MM.1S (cell line): ENCODE results near the gene VAT1.
A peak's percentile ranks its signal among the peaks of the same experiment; 100 is the strongest.

ENCODE experiments used
- DNase-seq: peaks from one replicate; pipeline ENCODE4 v3.0.0-alpha.2; 2015
- H2AFZ ChIP-seq: fragments of 300-600 bp; sonication (generic); 2 replicates; pipeline ENCODE4 v1.6.0; 2016; ENCODE audit warnings: antibody characterized with exemption, low read length
- H3F3A ChIP-seq: fragments of 300-600 bp; sonication (generic); 2 replicates; pipeline ENCODE4 v1.6.1; 2016; ENCODE audit warnings: mild to moderate bottlenecking, antibody characterized with exemption, low read length, moderate library complexity, mixed read lengths; ENCODE audit not compliant: insufficient read depth
- H3K27ac ChIP-seq: fragments of 300-600 bp; sonication (generic); 2 replicates; pipeline ENCODE4 v1.5.1; 2016; ENCODE audit warnings: mild to moderate bottlenecking, low read length
- H3K27me3 ChIP-seq: fragments of 300-600 bp; sonication (generic); replicated peaks from 2 replicates; pipeline ENCODE4 v1.6.0; 2016; ENCODE audit warnings: low read length; ENCODE audit not compliant: insufficient read depth
- H3K36me3 ChIP-seq: fragments of 300-600 bp; sonication (generic); replicated peaks from 2 replicates; pipeline ENCODE4 v1.6.1; 2016; ENCODE audit warnings: mild to moderate bottlenecking, low read length, mixed read lengths; ENCODE audit not compliant: insufficient read depth
- H3K4me1 ChIP-seq: fragments of 300-600 bp; sonication (generic); 2 replicates; pipeline ENCODE4 v1.6.1; 2016; ENCODE audit warnings: low read length, mixed read lengths
- H3K4me2 ChIP-seq: fragments of 300-600 bp; sonication (generic); 2 replicates; pipeline ENCODE4 v1.6.0; 2016; ENCODE audit warnings: low read depth, low read length
- H3K4me3 ChIP-seq: fragments of 300-600 bp; sonication (generic); 2 replicates; pipeline ENCODE4 v1.5.1; 2016; ENCODE audit warnings: low read length, mixed read lengths
- H3K79me2 ChIP-seq: fragments of 300-600 bp; sonication (generic); 2 replicates; pipeline ENCODE4 v1.6.1; 2016; ENCODE audit warnings: mixed run types, low read length, mixed read lengths
- H3K9ac ChIP-seq: fragments of 300-600 bp; sonication (generic); 2 replicates; pipeline ENCODE4 v1.6.1; 2016; ENCODE audit warnings: low read length, mixed read lengths
- H3K9me2 ChIP-seq: fragments of 300-600 bp; sonication (generic); replicated peaks from 2 replicates; pipeline ENCODE4 v1.6.1; 2016; ENCODE audit warnings: mild to moderate bottlenecking, low read length, mixed read lengths; ENCODE audit not compliant: insufficient read depth
- H3K9me3 ChIP-seq: fragments of 300-600 bp; sonication (generic); replicated peaks from 2 replicates; pipeline ENCODE4 v1.6.1; 2016; ENCODE audit warnings: mild to moderate bottlenecking, low read length, mixed read lengths; ENCODE audit not compliant: insufficient read depth
- H4K20me1 ChIP-seq: fragments of 300-600 bp; sonication (generic); 2 replicates; pipeline ENCODE4 v1.6.1; 2016; ENCODE audit warnings: mild to moderate bottlenecking, low read length, moderate library complexity, mixed read lengths; ENCODE audit not compliant: insufficient read depth
- CTCF ChIP-seq: fragments of 300-600 bp; sonication (generic); IDR thresholded peaks from 2 replicates; pipeline ENCODE4 v1.5.1; 2016; ENCODE audit warnings: antibody characterized with exemption, low read length, mixed read lengths
- EZH2 ChIP-seq: fragments of 300-600 bp; sonication (generic); optimal IDR thresholded peaks from 2 replicates; pipeline ENCODE3; 2017; ENCODE audit warnings: low read depth, mild to moderate bottlenecking, antibody characterized with exemption, low read length, mixed read lengths
- EZH2phosphoT487 ChIP-seq: fragments of 300-600 bp; sonication (generic); IDR thresholded peaks from 2 replicates; pipeline ENCODE4 v1.6.1; 2018; ENCODE audit warnings: antibody characterized with exemption, low read length

The VAT1 gene

GRCh38 chr17:43021741-43022512 lies at the start of gene VAT1:
VAT1 (minus strand) TSS chr17:43022385; CDS start chr17:43022322, 63 bp downstream.
- no peak for TF ChIP-seq CTCF
- TF ChIP-seq EZH2phosphoT487 = no peak
- TF ChIP-seq EZH2 = no peak
- Histone ChIP-seq H3K9ac (peak within 1 kb of the TSS; percentile 41; the same call in 1 of the 2 replicates), H3K4me3 (peak within 1 kb of the TSS; percentile 80), H3K4me2 (peak within 1 kb of the TSS; percentile 94), H3K27me3 (no peaks in the 10 kb centered on the region), H3K36me3 (no peaks in the 10 kb centered on the region), H3K4me1 (no peaks in the 10 kb centered on the region), H4K20me1 (no peaks in the 10 kb centered on the region), H3K9me2 (no peaks in the 10 kb centered on the region), H2AFZ (peak within 1 kb of the TSS; percentile 96), H3K79me2 (no peaks in the 10 kb centered on the region), H3K9me3 (no peaks in the 10 kb centered on the region), H3F3A (peaks cover 5% of the 10 kb centered on the region; the same call in 1 of the 2 replicates), H3K27ac (no peak within 1 kb of the TSS)
- DNase-seq = peak; percentile 66

DNA sequence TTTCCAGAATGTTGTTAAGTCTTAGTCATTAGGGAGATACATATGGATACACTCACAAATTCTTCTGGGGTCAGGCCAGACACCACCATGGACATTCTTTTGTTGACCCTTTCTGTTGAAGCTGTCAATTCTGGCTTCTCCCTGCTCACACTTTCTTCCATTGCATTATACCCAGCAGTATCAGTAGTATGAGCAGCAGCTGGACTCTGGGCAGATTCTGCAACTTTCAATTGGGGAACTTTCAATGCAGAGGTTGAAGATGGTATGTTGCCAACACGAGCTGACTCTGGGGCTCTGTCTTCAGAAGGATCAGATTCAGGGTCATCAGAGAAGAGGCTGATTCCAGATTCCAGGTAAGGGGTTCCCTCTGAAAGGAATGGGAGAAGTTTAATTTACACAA lies 48.7 kb upstream of the VAT1 start:
- H3F3A ChIP-seq = no peaks in the 10 kb centered on the region; the same call in 1 of the 2 replicates
- H3K9ac ChIP-seq = no peak overlapping the region
- H3K9me2 ChIP-seq = no peaks in the 10 kb centered on the region
- no peak for DNase-seq
- no peak overlapping the region for H3K4me3 ChIP-seq
- H3K9me3 ChIP-seq = no peaks in the 10 kb centered on the region
- H3K27ac ChIP-seq = no peak overlapping the region
- no peaks in the 10 kb centered on the region for H3K4me1 ChIP-seq
- H3K79me2 ChIP-seq = no peaks in the 10 kb centered on the region
- no peak overlapping the region for H3K4me2 ChIP-seq
- H4K20me1 ChIP-seq = no peaks in the 10 kb centered on the region
- no peaks in the 10 kb centered on the region for H3K36me3 ChIP-seq
- no peak overlapping the region for H2AFZ ChIP-seq
- no peaks in the 10 kb centered on the region for H3K27me3 ChIP-seq
- TF ChIP-seq EZH2 = no peak
- TF ChIP-seq CTCF = no peak
- TF ChIP-seq EZH2phosphoT487 = no peak

DNA sequence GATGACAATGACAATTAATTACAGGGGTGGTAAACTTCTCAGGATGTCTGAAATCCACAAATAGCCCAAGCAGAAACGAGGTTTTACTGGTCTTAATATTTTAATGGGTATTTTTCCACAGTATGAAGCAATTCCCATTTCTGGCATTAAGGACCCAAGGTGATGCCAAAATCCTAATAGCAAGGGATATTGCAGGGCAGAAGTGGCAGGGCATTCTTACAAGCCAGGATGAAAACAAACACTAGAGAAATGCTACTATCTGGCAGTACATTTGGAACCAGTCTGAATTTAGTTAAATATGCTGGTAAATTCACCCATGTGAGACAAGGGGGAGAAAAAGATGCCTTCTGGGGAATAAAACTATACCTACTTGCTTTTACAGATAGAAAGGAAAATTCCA lies 48.1 kb upstream of the VAT1 start:
- Histone ChIP-seq H3F3A (no peaks in the 10 kb centered on the region), H3K4me3 (no peak overlapping the region), H3K27ac (no peak overlapping the region), H4K20me1 (no peaks in the 10 kb centered on the region), H3K9ac (no peak overlapping the region), H3K9me2 (no peaks in the 10 kb centered on the region), H3K4me2 (no peak overlapping the region), H3K36me3 (no peaks in the 10 kb centered on the region), H2AFZ (no peak overlapping the region), H3K27me3 (no peaks in the 10 kb centered on the region), H3K79me2 (no peaks in the 10 kb centered on the region), H3K9me3 (no peaks in the 10 kb centered on the region), H3K4me1 (no peaks in the 10 kb centered on the region)
- no peak for DNase-seq
- TF ChIP-seq EZH2 (no peak), EZH2phosphoT487 (no peak), CTCF (no peak)
